Measurements from ENCODE around the gene CYP8B1. TPM values are rescaled to one million over a fixed set of nuclear protein-coding genes. Genes with fewer than 3 reads are reported as not detected.

The CYP8B1 gene
- total and polyA plus RNA-seq, 2 of the 8 experiments (the other 6 are each of a cell fraction or from before 2014, with no cell fraction given) = not detected

DNA sequence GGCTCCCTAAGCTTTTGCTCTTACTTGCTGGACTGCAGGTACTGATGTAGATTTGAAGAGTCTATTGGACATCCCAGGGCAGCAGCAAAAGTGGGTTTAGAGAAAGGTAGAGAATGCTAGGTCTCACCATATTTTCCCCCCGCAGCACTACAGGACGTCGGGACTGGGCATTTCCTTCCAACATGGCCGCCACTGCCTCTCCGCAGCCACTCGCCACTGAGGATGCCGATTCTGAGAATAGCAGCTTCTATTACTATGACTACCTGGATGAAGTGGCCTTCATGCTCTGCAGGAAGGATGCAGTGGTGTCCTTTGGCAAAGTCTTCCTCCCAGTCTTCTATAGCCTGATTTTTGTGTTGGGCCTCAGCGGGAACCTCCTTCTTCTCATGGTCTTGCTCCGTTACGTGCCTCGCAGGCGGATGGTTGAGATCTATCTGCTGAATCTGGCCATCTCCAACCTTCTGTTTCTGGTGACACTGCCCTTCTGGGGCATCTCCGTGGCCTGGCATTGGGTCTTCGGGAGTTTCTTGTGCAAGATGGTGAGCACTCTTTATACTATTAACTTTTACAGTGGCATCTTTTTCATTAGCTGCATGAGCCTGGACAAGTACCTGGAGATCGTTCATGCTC, 11.2 kb downstream of the CYP8B1 start:
- no peak overlapping the region for H3K4me2 ChIP-seq (ENCODE audit: insufficient read depth in 1 of 2, low read depth in 2 of 2, low read length in 2 of 2)
- H3K4me3 ChIP-seq (ENCODE audit: extremely low read depth in 1 of 4, insufficient read depth in 2 of 4, low read depth in 3 of 4, low read length in 4 of 4) = no peak overlapping the region
- H2AFZ ChIP-seq (ENCODE audit: low read length) = no peak overlapping the region
- no peak overlapping the region for H4K5ac ChIP-seq (ENCODE audit: insufficient read length, low read depth, low read length)
- H3K23ac ChIP-seq (ENCODE audit: insufficient read length) = no peak overlapping the region
- H3K36me3 ChIP-seq (ENCODE audit: control insufficient read depth in 2 of 4, insufficient read depth in 4 of 4, low read length in 3 of 4) = no peaks in the 10 kb centered on the region
- H3K14ac ChIP-seq (ENCODE audit: insufficient read length) = no peak overlapping the region
- H2BK12ac ChIP-seq (ENCODE audit: low read depth, low read length) = no peak overlapping the region
- FAIRE-seq = no peak
- H3K4ac ChIP-seq (replicated peaks; ENCODE audit: insufficient read length, low read depth, low read length) = no peak overlapping the region
- 94% methylated on average over 15 of the region's 15 CpGs; no CpG with 5 or more reads in 1 of the 2 experiments for WGBS, 2 experiments (ENCODE audit: extremely low coverage in 1 of 2, insufficient coverage in 1 of 2, insufficient read length in 1 of 2, insufficient replicate concordance in 2 of 2, low coverage in 1 of 2, low lambda C conversion rate in 2 of 2, missing lambda C conversion rate in 1 of 2)
- no peak overlapping the region for H2BK20ac ChIP-seq (ENCODE audit: low read length)
- H3K18ac ChIP-seq (ENCODE audit: extremely low read depth, low read length) = no peak overlapping the region
- no peak overlapping the region for H2BK120ac ChIP-seq (replicated peaks; ENCODE audit: low read depth, low read length)
- ChIA-PET POLR2A (ENCODE audit: partially characterized antibody) (no interaction called here), CTCF (ENCODE audit: partially characterized antibody) (interaction anchor here (1.4 kb wide), 1 partner anchor 9 kb away, joined by 3 read pairs; no protein-coding TSS in a partner anchor)
- no peak overlapping the region for H2AK5ac ChIP-seq (ENCODE audit: low read depth, low read length)
- no peak overlapping the region for H2BK5ac ChIP-seq (ENCODE audit: low read depth, low read length)
- H3K56ac ChIP-seq (replicated peaks; ENCODE audit: insufficient read length, low read depth, low read length) = no peak overlapping the region
- no peaks in the 10 kb centered on the region for H4K20me1 ChIP-seq (replicated peaks in 1 of 2; ENCODE audit: control insufficient read depth in 1 of 2, insufficient read depth in 2 of 2, low read length in 2 of 2)
- H4K91ac ChIP-seq (replicated peaks; ENCODE audit: insufficient read length, low read length) = no peak overlapping the region
- H4K8ac ChIP-seq (ENCODE audit: extremely low read depth, insufficient read depth, low read length) = no peak overlapping the region
- no peaks in the 10 kb centered on the region for H3K4me1 ChIP-seq (replicated peaks in 1 of 4; ENCODE audit: control insufficient read depth in 3 of 4, insufficient read depth in 4 of 4, low read length in 3 of 4)
- no peak overlapping the region for H3K9ac ChIP-seq (replicated peaks in 1 of 4; ENCODE audit: extremely low read depth in 1 of 4, low read depth in 3 of 4, low read length in 3 of 4)
- no peak for DNase-seq (ENCODE audit: low read depth in 1 of 2, low spot score in 2 of 2)
- no peaks in the 10 kb centered on the region; a peak in 1 of 7 replicates for H3K27me3 ChIP-seq (replicated peaks in 1 of 4; ENCODE audit: control insufficient read depth in 3 of 4, extremely low read depth in 1 of 4, insufficient read depth in 3 of 4, low read length in 3 of 4)
- no peaks in the 10 kb centered on the region for H3K9me3 ChIP-seq (ENCODE audit: insufficient read depth in 2 of 2, low read depth in 1 of 2, low read length in 1 of 2)
- H2BK15ac ChIP-seq (ENCODE audit: low read length) = no peak overlapping the region
- no peaks in the 10 kb centered on the region for H3K79me1 ChIP-seq (ENCODE audit: low read depth, low read length)
- TF ChIP-seq YY1 (IDR thresholded peaks at IDR 0.05; ENCODE audit: low read depth, low read length) (0 out of 2 replicates have a peak, but pooled peaks have one; percentile 42), RFX5 (IDR thresholded peaks at IDR 0.05; ENCODE audit: borderline replicate concordance, low read depth, low read length) (no peak), MAFK (IDR thresholded peaks at IDR 0.05; ENCODE audit: low read depth, low read length) (no peak), PHF8 (conservative IDR thresholded peaks at IDR 0.05; ENCODE audit: low read depth, low read length) (no peak), RBBP5 (IDR thresholded peaks at IDR 0.05; ENCODE audit: borderline replicate concordance, low read depth, low read length) (no peak), SRF (IDR thresholded peaks at IDR 0.05; ENCODE audit: low read depth, low read length) (no peak), SP2 (IDR thresholded peaks at IDR 0.05; ENCODE audit: low read length) (no peak), BCL11A (IDR thresholded peaks at IDR 0.05; ENCODE audit: low read depth in 2 of 2, low read length in 2 of 2) (no peak)
- no peaks in the 10 kb centered on the region for H3K23me2 ChIP-seq (ENCODE audit: low read depth, low read length)
- no peaks in the 10 kb centered on the region for H3K79me2 ChIP-seq (ENCODE audit: control insufficient read depth in 1 of 2, insufficient read depth in 2 of 2, low read length in 2 of 2)
- H3K27ac ChIP-seq (ENCODE audit: low read depth, low read length) = no peak overlapping the region

Measured in H1 (cell line).